Loucy (cell line): Measurements from ENCODE around the gene MAPKAP1.

Experiments
- H2AFZ ChIP-seq: fragments of 200-600 bp; sonication (generic); 2 replicates; pipeline ENCODE4 v1.6.0; 2016; ENCODE audit warnings: antibody characterized with exemption, mild to moderate bottlenecking, low read length, moderate library complexity
- H3F3A ChIP-seq: fragments of 200-600 bp; 2 replicates; pipeline ENCODE4 v1.6.0; 2016; ENCODE audit warnings: antibody characterized with exemption, low read depth, mild to moderate bottlenecking
- H3K27me3 ChIP-seq: fragments of 200-600 bp; sonication (generic); 2 replicates; pipeline ENCODE4 v1.6.1; 2014; ENCODE audit warnings: low read length, mild to moderate bottlenecking; ENCODE audit not compliant: insufficient read depth, poor library complexity, severe bottlenecking
- H3K36me3 ChIP-seq: fragments of 200-600 bp; sonication (generic); 2 replicates; pipeline ENCODE4 v1.6.1; 2016; ENCODE audit warnings: low read length; ENCODE audit not compliant: insufficient read depth
- H3K4me1 ChIP-seq: fragments of 200-600 bp; sonication (generic); 2 replicates; pipeline ENCODE4 v1.5.1; 2014; ENCODE audit warnings: low read length, mild to moderate bottlenecking; ENCODE audit not compliant: insufficient read depth, poor library complexity, severe bottlenecking
- H3K4me2 ChIP-seq: fragments of 200-600 bp; sonication (generic); 2 replicates; pipeline ENCODE4 v1.6.0; 2014; ENCODE audit warnings: antibody characterized with exemption, low read length, low read depth, mild to moderate bottlenecking; ENCODE audit not compliant: poor library complexity, severe bottlenecking
- H3K4me3 ChIP-seq: fragments of 200-600 bp; sonication (generic); 2 replicates; pipeline ENCODE4 v1.5.1; 2014; ENCODE audit warnings: low read length, mild to moderate bottlenecking, mixed read lengths; ENCODE audit not compliant: poor library complexity, severe bottlenecking
- H3K79me2 ChIP-seq: fragments of 200-600 bp; sonication (generic); 2 replicates; pipeline ENCODE4 v1.6.1; 2014; ENCODE audit warnings: low read length; ENCODE audit not compliant: insufficient read depth
- H3K9ac ChIP-seq: fragments of 200-600 bp; sonication (generic); 2 replicates; pipeline ENCODE4 v1.6.0; 2014; ENCODE audit warnings: mild to moderate bottlenecking, low read depth, low read length, moderate library complexity; ENCODE audit not compliant: poor library complexity, severe bottlenecking
- H3K9me2 ChIP-seq: fragments of 200-600 bp; sonication (generic); replicated peaks from 2 replicates; pipeline ENCODE4 v1.6.1; 2016; ENCODE audit warnings: low read depth, low read length, mixed read lengths
- H3K9me3 ChIP-seq: fragments of 200-600 bp; sonication (generic); 2 replicates; pipeline ENCODE4 v1.6.1; 2014; ENCODE audit warnings: mild to moderate bottlenecking, antibody characterized with exemption, low read length, low read depth; ENCODE audit not compliant: insufficient read depth
- H4K20me1 ChIP-seq: fragments of 200-600 bp; sonication (generic); 2 replicates; pipeline ENCODE4 v1.6.0; 2014; ENCODE audit warnings: antibody characterized with exemption, low read length, mild to moderate bottlenecking; ENCODE audit not compliant: insufficient read depth, poor library complexity, severe bottlenecking
- CTCF ChIP-seq: fragments of 200-600 bp; sonication (generic); conservative IDR thresholded peaks from 2 replicates; pipeline ENCODE4 v1.5.1; 2014; ENCODE audit warnings: mild to moderate bottlenecking, antibody characterized with exemption, low read length
- EZH2phosphoT487 ChIP-seq: fragments of 200-600 bp; IDR thresholded peaks from 2 replicates; pipeline ENCODE4 v1.6.1; 2018; ENCODE audit warnings: antibody characterized with exemption, mild to moderate bottlenecking, moderate library complexity, borderline replicate concordance

Gene MAPKAP1

GRCh38 chr9:125633116-125633745 is 73.8 kb downstream of the MAPKAP1 start:
- H4K20me1 ChIP-seq = peaks cover 3% of the 10 kb centered on the region
- H3F3A ChIP-seq = no peaks in the 10 kb centered on the region
- H2AFZ ChIP-seq = no peak overlapping the region
- H3K4me1 ChIP-seq = peaks cover 16% of the 10 kb centered on the region
- no peak overlapping the region for H3K9ac ChIP-seq
- no peak overlapping the region for H3K4me3 ChIP-seq
- H3K79me2 ChIP-seq = peaks cover 42% of the 10 kb centered on the region
- no peaks in the 10 kb centered on the region for H3K9me2 ChIP-seq
- H3K4me2 ChIP-seq = no peak overlapping the region
- TF ChIP-seq EZH2phosphoT487 = no peak
- no peak for TF ChIP-seq CTCF
- no peaks in the 10 kb centered on the region for H3K9me3 ChIP-seq
- H3K27me3 ChIP-seq = no peaks in the 10 kb centered on the region
- no peaks in the 10 kb centered on the region for H3K36me3 ChIP-seq

DNA sequence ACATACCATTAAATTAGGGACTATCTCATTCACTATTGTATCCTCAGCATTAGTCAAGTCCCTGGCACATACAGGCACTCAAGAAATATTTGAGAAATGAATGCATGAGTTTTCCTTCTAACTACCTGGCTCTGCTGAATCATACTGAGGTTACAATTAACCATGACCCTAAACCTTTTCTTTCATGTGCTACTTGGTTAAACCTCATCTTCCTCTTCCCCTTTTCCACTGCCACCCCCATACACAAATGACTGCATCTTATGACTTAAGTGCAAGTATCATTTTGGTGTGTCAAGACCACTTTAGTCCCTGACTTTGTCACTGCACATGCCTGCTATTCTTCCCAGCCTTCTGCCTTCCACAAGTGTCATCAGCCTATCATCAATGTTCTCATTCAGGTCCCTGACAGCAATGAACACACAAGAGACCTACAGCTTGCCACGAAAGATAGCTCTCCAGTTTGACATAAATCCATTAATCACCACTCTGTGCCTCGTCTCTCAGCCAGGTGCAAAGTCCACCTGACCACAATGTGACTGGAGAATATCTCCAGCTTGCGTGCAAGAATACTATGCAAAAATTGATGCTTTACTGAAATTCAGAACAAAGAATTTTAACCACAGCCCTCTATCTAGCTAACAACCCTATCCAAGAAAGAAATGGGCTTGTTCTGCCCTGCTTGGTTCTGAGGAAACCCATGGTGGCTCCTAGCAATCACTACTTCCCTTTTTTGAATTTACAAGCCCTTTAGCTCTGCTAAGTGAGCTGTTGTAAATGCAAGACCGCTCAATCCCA is 74.5 kb downstream of the MAPKAP1 start:
- Histone ChIP-seq H3K9ac (no peak overlapping the region), H3K4me1 (peaks cover 16% of the 10 kb centered on the region), H3K9me2 (no peaks in the 10 kb centered on the region), H3K27me3 (no peaks in the 10 kb centered on the region), H3K9me3 (no peaks in the 10 kb centered on the region), H3K36me3 (no peaks in the 10 kb centered on the region), H3K79me2 (peaks cover 43% of the 10 kb centered on the region), H3F3A (no peaks in the 10 kb centered on the region), H3K4me2 (no peak overlapping the region), H2AFZ (no peak overlapping the region), H3K4me3 (no peak overlapping the region), H4K20me1 (peaks cover 3% of the 10 kb centered on the region)
- no peak for TF ChIP-seq CTCF
- no peak for TF ChIP-seq EZH2phosphoT487

- Histone ChIP-seq H3K9me2 (no peaks in the 10 kb centered on the region), H4K20me1 (peaks cover 3% of the 10 kb centered on the region), H3K4me3 (no peak overlapping the region), H3K9ac (no peak overlapping the region), H3F3A (no peaks in the 10 kb centered on the region), H3K27me3 (no peaks in the 10 kb centered on the region), H3K4me1 (peaks cover 16% of the 10 kb centered on the region), H2AFZ (no peak overlapping the region), H3K4me2 (no peak overlapping the region), H3K79me2 (peaks cover 43% of the 10 kb centered on the region), H3K36me3 (no peaks in the 10 kb centered on the region), H3K9me3 (no peaks in the 10 kb centered on the region)
- peak; percentile 90 for TF ChIP-seq CTCF
- no peak for TF ChIP-seq EZH2phosphoT487
Observed at GRCh38 chr9:125631391-125632085, 75.5 kb downstream of the MAPKAP1 start.
